Keratinocyte (primary cell): Measurements from ENCODE around the gene SFMBT2. TPM values are rescaled to one million over a fixed set of nuclear protein-coding genes. Genes with fewer than 3 reads are reported as not detected.

Experiments used
- DNase-seq: peaks from one replicate; pipeline ENCODE4 v3.0.0-alpha.2; 2011; ENCODE audit warnings: low read depth, missing footprints, low spot score
- FAIRE-seq: peaks from 2 replicates; lab custom pipeline; 2011; peaks lifted over from hg19 to GRCh38; lab: Jason Lieb, UNC
- H2AFZ ChIP-seq: 2 replicates; pipeline ENCODE4 v1.6.0; 2012; ENCODE audit warnings: low read length, control low read depth, inconsistent platforms; ENCODE audit not compliant: control insufficient read depth
- H3K27ac ChIP-seq: 2 replicates; pipeline ENCODE4 v1.5.1; 2011; ENCODE audit warnings: low read length; ENCODE audit not compliant: control insufficient read depth, insufficient read depth
- H3K27me3 ChIP-seq: 3 replicates; pipeline ENCODE4 v1.6.0; 2011; ENCODE audit warnings: low read length; ENCODE audit not compliant: control insufficient read depth, insufficient read depth; ENCODE audit errors: extremely low read depth
- H3K36me3 ChIP-seq, 2 experiments: 2 replicates in 1 of 2; 3 replicates in 1 of 2; pipeline ENCODE4 v1.5.1; 2011; ENCODE audit warnings: low read length in 2 of 2, mild to moderate bottlenecking in 1 of 2; ENCODE audit not compliant: control insufficient read depth in 2 of 2, insufficient read depth in 2 of 2; ENCODE audit errors: extremely low read depth in 1 of 2
- H3K4me1 ChIP-seq: 3 replicates; pipeline ENCODE4 v1.5.1; 2011; ENCODE audit warnings: low read length; ENCODE audit not compliant: control insufficient read depth, insufficient read depth; ENCODE audit errors: extremely low read depth
- H3K4me2 ChIP-seq: 3 replicates; pipeline ENCODE4 v1.6.0; 2011; ENCODE audit warnings: low read depth, low read length; ENCODE audit not compliant: control insufficient read depth, insufficient read depth; ENCODE audit errors: extremely low read depth
- H3K4me3 ChIP-seq, 3 experiments: fragments of 200-600 bp in 1 of 3; sonication (generic) in 1 of 3; 2 replicates in 2 of 3; 3 replicates in 1 of 3; pipeline ENCODE4 v1.5.1; 2011 to 2016; ENCODE audit warnings: low read length in 3 of 3, mild to moderate bottlenecking in 3 of 3, control low read depth in 2 of 3, inconsistent platforms in 1 of 3, low read depth in 1 of 3, mixed read lengths in 1 of 3, mixed run types in 1 of 3, moderate library complexity in 1 of 3; ENCODE audit not compliant: control insufficient read depth in 2 of 3, insufficient read depth in 2 of 3; ENCODE audit errors: extremely low read depth in 1 of 3
- H3K79me2 ChIP-seq: 2 replicates; pipeline ENCODE4 v1.6.0; 2012; ENCODE audit warnings: low read length; ENCODE audit not compliant: control insufficient read depth, insufficient read depth
- H3K9ac ChIP-seq: 3 replicates; pipeline ENCODE4 v1.6.0; 2011; ENCODE audit warnings: low read length; ENCODE audit not compliant: control insufficient read depth, insufficient read depth; ENCODE audit errors: extremely low read depth
- H3K9me1 ChIP-seq: 3 replicates; pipeline ENCODE4 v1.6.0; 2011; ENCODE audit warnings: low read length; ENCODE audit not compliant: control insufficient read depth, insufficient read depth; ENCODE audit errors: extremely low read depth
- H3K9me3 ChIP-seq: 2 replicates; pipeline ENCODE4 v1.5.1; 2012; ENCODE audit warnings: low read depth, low read length; ENCODE audit not compliant: control insufficient read depth
- H4K20me1 ChIP-seq: 3 replicates; pipeline ENCODE4 v1.6.0; 2011; ENCODE audit warnings: low read length; ENCODE audit not compliant: control insufficient read depth, insufficient read depth; ENCODE audit errors: extremely low read depth
- EZH2 ChIP-seq: IDR thresholded peaks from one replicate; pipeline ENCODE4 v1.6.1; 2012; ENCODE audit warnings: inconsistent platforms, mild to moderate bottlenecking, low read length, moderate library complexity
- dilution Hi-C: fragments of 300-500 bp; cut with MboI; formaldehyde crosslinking; loops from one replicate; pipeline ENCODE4 v1.7.0; 2020; ENCODE audit warnings: low sequenced_read_pairs; ENCODE audit not compliant: extremely low pct_ligation_motif_present
- polyA plus RNA-seq, 5 experiments: library from polyadenylated mRNA; depleted of rRNA in 3 of 5; stranded (reverse) in 3 of 5; stranded (forward) in 1 of 5; unstranded in 1 of 5; fragments of >200 nt; gene quantifications; 1 replicate in 1 of 5; 2 replicates in 3 of 5; 3 replicates in 1 of 5; pipeline versions ENCODE4 v1.2.1 to v1.2.3, GENCODE V29; 2011 to 2012; ENCODE audit warnings: missing spikeins in 2 of 5, low read depth in 1 of 5, low replicate concordance in 1 of 5
- TF ChIP-seq, protein P1 (sequence below), 3 experiments: IDR thresholded peaks in 1 of 3; conservative IDR thresholded peaks in 1 of 3; optimal IDR thresholded peaks in 1 of 3; 2 replicates in 2 of 3; 3 replicates in 1 of 3; pipeline versions ENCODE3 to v1.5.1; 2011; ENCODE audit warnings: low read length in 3 of 3, mild to moderate bottlenecking in 3 of 3, moderate library complexity in 2 of 3, control low read depth in 1 of 3, inconsistent platforms in 1 of 3; ENCODE audit not compliant: insufficient read depth in 2 of 3; ENCODE audit errors: extremely low read depth in 1 of 3

SFMBT2 gene
- polyA plus RNA-seq, 1 donor (not counting 4 experiments of a cell fraction or from before 2014, with no cell fraction given), result 0.71 TPM

GRCh38 chr10:7298495-7298894 lies 112.3 kb downstream of the SFMBT2 start:
- dilution Hi-C loops, result no loop called here
- H3K4me2 ChIP-seq, result no peak overlapping the region
- no peaks in the 10 kb centered on the region for H4K20me1 ChIP-seq
- no peaks in the 10 kb centered on the region for H3K9me3 ChIP-seq
- no peak for TF ChIP-seq EZH2
- TF ChIP-seq, protein P1, sequence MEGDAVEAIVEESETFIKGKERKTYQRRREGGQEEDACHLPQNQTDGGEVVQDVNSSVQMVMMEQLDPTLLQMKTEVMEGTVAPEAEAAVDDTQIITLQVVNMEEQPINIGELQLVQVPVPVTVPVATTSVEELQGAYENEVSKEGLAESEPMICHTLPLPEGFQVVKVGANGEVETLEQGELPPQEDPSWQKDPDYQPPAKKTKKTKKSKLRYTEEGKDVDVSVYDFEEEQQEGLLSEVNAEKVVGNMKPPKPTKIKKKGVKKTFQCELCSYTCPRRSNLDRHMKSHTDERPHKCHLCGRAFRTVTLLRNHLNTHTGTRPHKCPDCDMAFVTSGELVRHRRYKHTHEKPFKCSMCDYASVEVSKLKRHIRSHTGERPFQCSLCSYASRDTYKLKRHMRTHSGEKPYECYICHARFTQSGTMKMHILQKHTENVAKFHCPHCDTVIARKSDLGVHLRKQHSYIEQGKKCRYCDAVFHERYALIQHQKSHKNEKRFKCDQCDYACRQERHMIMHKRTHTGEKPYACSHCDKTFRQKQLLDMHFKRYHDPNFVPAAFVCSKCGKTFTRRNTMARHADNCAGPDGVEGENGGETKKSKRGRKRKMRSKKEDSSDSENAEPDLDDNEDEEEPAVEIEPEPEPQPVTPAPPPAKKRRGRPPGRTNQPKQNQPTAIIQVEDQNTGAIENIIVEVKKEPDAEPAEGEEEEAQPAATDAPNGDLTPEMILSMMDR (optimal IDR thresholded peaks at IDR 0.05 in 1 of 3, IDR thresholded peaks at IDR 0.05 in 1 of 3, conservative IDR thresholded peaks at IDR 0.05 in 1 of 3; ENCODE audit: extremely low read depth in 1 of 3, insufficient read depth in 2 of 3, low read length in 3 of 3), result no peak
- FAIRE-seq, result no peak
- no peaks in the 10 kb centered on the region for H3K4me1 ChIP-seq
- no peaks in the 10 kb centered on the region for H3K36me3 ChIP-seq
- H3K79me2 ChIP-seq, result no peaks in the 10 kb centered on the region
- no peak overlapping the region for H3K27ac ChIP-seq
- H3K27me3 ChIP-seq, result no peaks in the 10 kb centered on the region
- no peaks in the 10 kb centered on the region for H3K9me1 ChIP-seq
- no peak overlapping the region for H3K9ac ChIP-seq
- H3K4me3 ChIP-seq, result no peak overlapping the region
- H2AFZ ChIP-seq, result no peak overlapping the region
- no peak for DNase-seq

DNA sequence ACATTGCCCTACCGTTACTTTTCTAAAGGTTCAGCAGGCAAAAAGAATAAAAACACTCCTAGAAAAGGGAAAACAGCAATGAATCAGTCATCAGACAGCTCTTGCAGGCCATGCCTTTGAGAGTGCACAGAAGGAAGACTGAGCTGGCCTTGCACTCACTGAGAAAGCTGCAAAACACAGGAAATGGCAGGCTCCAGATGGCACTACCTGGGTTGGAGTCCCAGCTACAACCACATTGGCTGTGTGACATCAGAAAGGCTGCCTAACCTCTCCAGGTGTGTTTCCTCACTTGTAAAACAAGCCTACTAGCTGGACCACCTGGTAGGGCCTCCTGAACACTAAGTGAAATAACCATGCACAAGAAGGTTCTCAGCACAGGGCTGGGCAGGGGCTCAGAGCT lies 113.7 kb downstream of the SFMBT2 start:
- Histone ChIP-seq H3K4me3 (no peak overlapping the region), H3K4me2 (no peak overlapping the region), H3K4me1 (no peaks in the 10 kb centered on the region), H3K36me3 (no peaks in the 10 kb centered on the region), H4K20me1 (no peaks in the 10 kb centered on the region), H3K9me3 (no peaks in the 10 kb centered on the region), H3K27ac (no peak overlapping the region), H3K9me1 (no peaks in the 10 kb centered on the region), H2AFZ (no peak overlapping the region), H3K9ac (no peak overlapping the region), H3K79me2 (no peaks in the 10 kb centered on the region), H3K27me3 (no peaks in the 10 kb centered on the region)
- TF ChIP-seq, protein P1 (optimal IDR thresholded peaks at IDR 0.05 in 1 of 3, IDR thresholded peaks at IDR 0.05 in 1 of 3, conservative IDR thresholded peaks at IDR 0.05 in 1 of 3; ENCODE audit: extremely low read depth in 1 of 3, insufficient read depth in 2 of 3, low read length in 3 of 3), result no peak
- TF ChIP-seq EZH2, result no peak
- FAIRE-seq (no peak), DNase-seq (no peak)
- dilution Hi-C loops, result no loop called here
